HG03095 (cell line): ENCODE measurements around the gene LATS2.

Experiments
- ATAC-seq: cut with Tn5 transposase; IDR thresholded peaks from one replicate; pipeline ENCODE4 v1.9.1; 2021; ENCODE audit warnings: moderate library complexity; ENCODE audit not compliant: unreplicated experiment

The LATS2 gene

GRCh38 chr13:21061029-21061763 lies at the start of gene LATS2:
Gene LATS2, minus strand, starts transcription at chr13:21061586. Its CDS starts 15,560 bp downstream, at chr13:21046026.
- ATAC-seq, result peak; percentile 91

GRCh38 chr13:21109168-21109567 lies 47.8 kb upstream of the LATS2 start:
- no peak for ATAC-seq

- no peak for ATAC-seq
Observed at GRCh38 chr13:21106089-21106488, 44.7 kb upstream of the LATS2 start.

GRCh38 chr13:21104199-21105019 lies 43.0 kb upstream of the LATS2 start:
- no peak for ATAC-seq

- ATAC-seq, result no peak
Observed at GRCh38 chr13:21101865-21102576, 40.6 kb upstream of the LATS2 start.

GRCh38 chr13:21100994-21101757 lies 39.8 kb upstream of the LATS2 start:
- ATAC-seq, result no peak

GRCh38 chr13:21100211-21100610 lies 38.8 kb upstream of the LATS2 start:
- ATAC-seq, result no peak

GRCh38 chr13:21095311-21095710 lies 33.9 kb upstream of the LATS2 start:
- ATAC-seq, result no peak

- no peak for ATAC-seq
Observed at GRCh38 chr13:21089830-21090229, 28.4 kb upstream of the LATS2 start.

GRCh38 chr13:21088534-21088933 lies 27.1 kb upstream of the LATS2 start:
- ATAC-seq, result no peak

GRCh38 chr13:21086929-21087328 lies 25.5 kb upstream of the LATS2 start:
- ATAC-seq, result no peak

- no peak for ATAC-seq
Observed at GRCh38 chr13:21081926-21082325, 20.5 kb upstream of the LATS2 start.

- no peak for ATAC-seq
Observed at GRCh38 chr13:21080593-21080891, 19.2 kb upstream of the LATS2 start.

- ATAC-seq, result no peak
Observed at GRCh38 chr13:21079761-21080592, 18.6 kb upstream of the LATS2 start.

GRCh38 chr13:21079221-21079620 lies 17.8 kb upstream of the LATS2 start:
- no peak for ATAC-seq

- no peak for ATAC-seq
Observed at GRCh38 chr13:21078501-21078900, 17.1 kb upstream of the LATS2 start.

GRCh38 chr13:21077788-21078353 lies 16.5 kb upstream of the LATS2 start:
- no peak for ATAC-seq

GRCh38 chr13:21077076-21077787 lies 15.8 kb upstream of the LATS2 start:
- ATAC-seq, result no peak

GRCh38 chr13:21076253-21076652 lies 14.9 kb upstream of the LATS2 start:
- ATAC-seq, result no peak
